A549 (cell line): ENCODE measurements around the gene SMAD5.

Experiments used
- CEBPB ChIP-seq, 2 experiments: fragments of >200 bp in 1 of 2; sonication (Bioruptor Twin) in 1 of 2; formaldehyde crosslinking in 1 of 2; IDR thresholded peaks; 2 replicates each; pipeline ENCODE4 v1.6.1; 2012 to 2016
- CHD2 ChIP-seq: fragments of 150-350 bp; IDR thresholded peaks from 2 replicates; pipeline ENCODE4 v1.6.1; 2014; ENCODE audit warnings: low read length; ENCODE audit not compliant: partially characterized antibody
- ESRRA ChIP-seq: fragments of 150-350 bp; IDR thresholded peaks from 2 replicates; pipeline ENCODE4 v1.6.1; 2014; ENCODE audit warnings: mild to moderate bottlenecking, low read length, borderline replicate concordance
- FOSL2 ChIP-seq, 2 experiments: fragments of 450-650 bp in 1 of 2; fragments of >200 bp in 1 of 2; sonication (Bioruptor Twin) in 1 of 2; formaldehyde crosslinking; IDR thresholded peaks; 2 replicates each; pipeline versions ENCODE4 v1.5.0 to v1.6.1; 2016 to 2020; ENCODE audit warnings: mild to moderate bottlenecking in 1 of 2, moderate library complexity in 1 of 2
- HEYL ChIP-seq: fragments of 250-450 bp; sonication (Bioruptor Pico); IDR thresholded peaks from 2 replicates; pipeline ENCODE4 v1.8.0; 2021; ENCODE audit warnings: mild to moderate bottlenecking, moderate library complexity
- KDM1A ChIP-seq: fragments of 200-600 bp; sonication (generic); IDR thresholded peaks from 2 replicates; pipeline ENCODE4 v1.6.1; 2016; ENCODE audit warnings: low read depth, mild to moderate bottlenecking
- POLR2A ChIP-seq: IDR thresholded peaks from 2 replicates; pipeline ENCODE4 v1.6.1; 2012; ENCODE audit warnings: mild to moderate bottlenecking, low read length
- POLR2AphosphoS2 ChIP-seq: conservative IDR thresholded peaks from 2 replicates; pipeline ENCODE4 v1.6.1; 2012; ENCODE audit warnings: low read length, improper control_type of control experiment, inconsistent platforms
- RCOR1 ChIP-seq: fragments of 150-350 bp; IDR thresholded peaks from 2 replicates; pipeline ENCODE4 v1.6.1; 2014; ENCODE audit warnings: antibody characterized with exemption, low read length, low read depth
- ZNF302 ChIP-seq: fragments of 250-450 bp; sonication (Bioruptor Pico); IDR thresholded peaks from 2 replicates; pipeline ENCODE4 v1.9.0; 2021; ENCODE audit warnings: inconsistent platforms, mild to moderate bottlenecking, moderate library complexity
- TF ChIP-seq, protein P1 (sequence below): fragments of >200 bp; sonication (Bioruptor Twin); formaldehyde crosslinking; IDR thresholded peaks from 3 replicates; pipeline ENCODE4 v1.5.1; 2016
- TF ChIP-seq, protein P2 (sequence below): IDR thresholded peaks from 2 replicates; pipeline ENCODE4 v1.6.1; 2012
- TF ChIP-seq, protein P3 (sequence below): fragments of 250-450 bp; sonication (Bioruptor Pico); IDR thresholded peaks from 2 replicates; pipeline ENCODE4 v1.5.0; 2021; ENCODE audit warnings: mild to moderate bottlenecking, moderate library complexity, borderline replicate concordance
- TF ChIP-seq, protein P4 (sequence below): fragments of 150-350 bp; IDR thresholded peaks from 2 replicates; pipeline ENCODE4 v1.6.1; 2014; ENCODE audit warnings: low read depth, mild to moderate bottlenecking, low read length

DNA sequence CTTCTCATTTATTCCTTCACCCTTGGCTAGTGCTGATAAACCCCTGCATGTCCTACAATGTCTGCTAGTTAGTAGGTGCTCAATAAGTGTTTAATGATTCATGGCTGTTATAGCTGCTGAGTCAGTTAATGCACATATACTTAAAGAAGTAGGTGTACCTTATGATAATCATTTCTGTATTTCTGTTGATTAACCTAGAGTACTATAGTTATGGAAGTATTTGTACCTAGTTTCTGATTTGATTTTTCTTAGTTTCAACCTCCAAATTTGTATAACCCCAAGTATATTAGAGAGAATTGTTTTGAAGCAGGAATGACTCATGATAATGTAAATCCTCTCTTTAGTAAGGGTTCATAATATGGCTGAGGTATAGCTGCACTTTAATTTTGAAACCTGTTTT lies 8.9 kb downstream of the SMAD5 start:
- TF ChIP-seq, protein P1, sequence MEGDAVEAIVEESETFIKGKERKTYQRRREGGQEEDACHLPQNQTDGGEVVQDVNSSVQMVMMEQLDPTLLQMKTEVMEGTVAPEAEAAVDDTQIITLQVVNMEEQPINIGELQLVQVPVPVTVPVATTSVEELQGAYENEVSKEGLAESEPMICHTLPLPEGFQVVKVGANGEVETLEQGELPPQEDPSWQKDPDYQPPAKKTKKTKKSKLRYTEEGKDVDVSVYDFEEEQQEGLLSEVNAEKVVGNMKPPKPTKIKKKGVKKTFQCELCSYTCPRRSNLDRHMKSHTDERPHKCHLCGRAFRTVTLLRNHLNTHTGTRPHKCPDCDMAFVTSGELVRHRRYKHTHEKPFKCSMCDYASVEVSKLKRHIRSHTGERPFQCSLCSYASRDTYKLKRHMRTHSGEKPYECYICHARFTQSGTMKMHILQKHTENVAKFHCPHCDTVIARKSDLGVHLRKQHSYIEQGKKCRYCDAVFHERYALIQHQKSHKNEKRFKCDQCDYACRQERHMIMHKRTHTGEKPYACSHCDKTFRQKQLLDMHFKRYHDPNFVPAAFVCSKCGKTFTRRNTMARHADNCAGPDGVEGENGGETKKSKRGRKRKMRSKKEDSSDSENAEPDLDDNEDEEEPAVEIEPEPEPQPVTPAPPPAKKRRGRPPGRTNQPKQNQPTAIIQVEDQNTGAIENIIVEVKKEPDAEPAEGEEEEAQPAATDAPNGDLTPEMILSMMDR = no peak
- TF ChIP-seq POLR2AphosphoS2 = no peak
- TF ChIP-seq, protein P2, sequence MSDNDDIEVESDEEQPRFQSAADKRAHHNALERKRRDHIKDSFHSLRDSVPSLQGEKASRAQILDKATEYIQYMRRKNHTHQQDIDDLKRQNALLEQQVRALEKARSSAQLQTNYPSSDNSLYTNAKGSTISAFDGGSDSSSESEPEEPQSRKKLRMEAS = no peak
- no peak for TF ChIP-seq ZNF302 (CRISPR knock-in tag)
- no peak for TF ChIP-seq POLR2A
- no peak for TF ChIP-seq FOSL2 (IDR thresholded peaks at IDR 0.05)
- TF ChIP-seq FOSL2 (CRISPR knock-in tag; IDR thresholded peaks at IDR 0.05) = 0 out of 2 replicates have a peak, but pooled peaks have one; percentile 16
- TF ChIP-seq RCOR1 = no peak
- TF ChIP-seq HEYL (CRISPR knock-in tag) = no peak
- TF ChIP-seq ESRRA = no peak
- TF ChIP-seq CEBPB (IDR thresholded peaks at IDR 0.05) = no peak
- TF ChIP-seq, protein P3, sequence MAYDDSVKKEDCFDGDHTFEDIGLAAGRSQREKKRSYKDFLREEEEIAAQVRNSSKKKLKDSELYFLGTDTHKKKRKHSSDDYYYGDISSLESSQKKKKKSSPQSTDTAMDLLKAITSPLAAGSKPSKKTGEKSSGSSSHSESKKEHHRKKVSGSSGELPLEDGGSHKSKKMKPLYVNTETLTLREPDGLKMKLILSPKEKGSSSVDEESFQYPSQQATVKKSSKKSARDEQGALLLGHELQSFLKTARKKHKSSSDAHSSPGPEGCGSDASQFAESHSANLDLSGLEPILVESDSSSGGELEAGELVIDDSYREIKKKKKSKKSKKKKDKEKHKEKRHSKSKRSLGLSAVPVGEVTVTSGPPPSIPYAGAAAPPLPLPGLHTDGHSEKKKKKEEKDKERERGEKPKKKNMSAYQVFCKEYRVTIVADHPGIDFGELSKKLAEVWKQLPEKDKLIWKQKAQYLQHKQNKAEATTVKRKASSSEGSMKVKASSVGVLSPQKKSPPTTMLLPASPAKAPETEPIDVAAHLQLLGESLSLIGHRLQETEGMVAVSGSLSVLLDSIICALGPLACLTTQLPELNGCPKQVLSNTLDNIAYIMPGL = no peak
- TF ChIP-seq CHD2 = no peak
- TF ChIP-seq, protein P4, sequence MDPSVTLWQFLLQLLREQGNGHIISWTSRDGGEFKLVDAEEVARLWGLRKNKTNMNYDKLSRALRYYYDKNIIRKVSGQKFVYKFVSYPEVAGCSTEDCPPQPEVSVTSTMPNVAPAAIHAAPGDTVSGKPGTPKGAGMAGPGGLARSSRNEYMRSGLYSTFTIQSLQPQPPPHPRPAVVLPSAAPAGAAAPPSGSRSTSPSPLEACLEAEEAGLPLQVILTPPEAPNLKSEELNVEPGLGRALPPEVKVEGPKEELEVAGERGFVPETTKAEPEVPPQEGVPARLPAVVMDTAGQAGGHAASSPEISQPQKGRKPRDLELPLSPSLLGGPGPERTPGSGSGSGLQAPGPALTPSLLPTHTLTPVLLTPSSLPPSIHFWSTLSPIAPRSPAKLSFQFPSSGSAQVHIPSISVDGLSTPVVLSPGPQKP = no peak
- no peak for TF ChIP-seq KDM1A
